ENCODE data around the gene ACP1. TPM values are rescaled to one million over a fixed set of nuclear protein-coding genes. Genes with fewer than 3 reads are reported as not detected.

The ACP1 gene
- total RNA-seq, 4 donors from 2014 or later, result 54.0 to 81.5 (median 73.8) TPM

DNA sequence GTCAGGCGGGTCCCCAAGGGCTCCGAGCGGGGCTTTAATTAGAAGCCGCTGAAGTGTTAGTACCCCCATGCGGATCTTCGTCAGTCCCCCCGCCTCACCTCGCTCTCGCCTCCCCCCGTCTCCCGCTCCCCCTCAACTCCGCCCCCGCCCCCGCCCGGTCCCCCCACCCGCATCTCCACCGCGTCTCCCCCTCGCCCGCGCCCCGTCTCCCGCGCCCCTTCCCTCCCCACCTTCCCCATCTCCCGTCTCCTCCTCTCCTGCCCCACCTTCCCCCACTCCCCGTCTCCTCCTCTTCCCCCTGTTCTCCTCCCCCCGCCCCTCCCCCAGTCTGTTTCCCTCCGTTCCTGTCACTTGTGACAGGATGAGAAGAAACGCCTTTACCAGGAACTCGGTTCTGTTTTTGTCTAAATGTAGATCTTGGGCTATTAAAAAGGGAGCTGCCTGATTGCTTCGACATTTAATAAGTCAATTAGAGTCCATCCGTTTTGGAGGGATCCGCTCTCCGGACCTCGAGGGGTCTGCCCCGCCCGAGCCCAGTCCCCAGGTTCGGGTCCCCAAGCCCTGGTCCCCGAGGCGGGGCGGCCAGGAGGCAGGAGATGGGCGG is 24.1 kb downstream of the ACP1 start:
- H3K4me1 ChIP-seq, result peaks cover 23 to 37% (median 36%) of the 10 kb centered on the region in 4 donors
- intact Hi-C loops (cut with DNase I), result loop anchor here (5.0 kb wide), 1 partner anchor 42 kb away; no protein-coding TSS in a partner anchor
- H3K27ac ChIP-seq (replicated peaks in 1 of 4), result peak overlapping the region in 1 of 4 donors; percentile 22
- 0% methylated on average over 16 of the region's 42 CpGs for WGBS
- no peak for DNase-seq (ENCODE audit: extremely low spot score)
- H3K36me3 ChIP-seq, result no peaks in the 10 kb centered on the region
- peak overlapping the region; percentile 49 to 62 (median 54) for H3K4me3 ChIP-seq
- H3K27me3 ChIP-seq, result peaks cover 4 to 58% (median 21%) of the 10 kb centered on the region in 4 donors
- no peaks in the 10 kb centered on the region for H3K9me3 ChIP-seq
- TF ChIP-seq EP300 (IDR thresholded peaks at IDR 0.05) (no peak), POLR2AphosphoS5 (IDR thresholded peaks at IDR 0.05) (no peak), POLR2A (IDR thresholded peaks at IDR 0.05; ENCODE audit: low read depth) (no peak)
- TF ChIP-seq, protein P1, sequence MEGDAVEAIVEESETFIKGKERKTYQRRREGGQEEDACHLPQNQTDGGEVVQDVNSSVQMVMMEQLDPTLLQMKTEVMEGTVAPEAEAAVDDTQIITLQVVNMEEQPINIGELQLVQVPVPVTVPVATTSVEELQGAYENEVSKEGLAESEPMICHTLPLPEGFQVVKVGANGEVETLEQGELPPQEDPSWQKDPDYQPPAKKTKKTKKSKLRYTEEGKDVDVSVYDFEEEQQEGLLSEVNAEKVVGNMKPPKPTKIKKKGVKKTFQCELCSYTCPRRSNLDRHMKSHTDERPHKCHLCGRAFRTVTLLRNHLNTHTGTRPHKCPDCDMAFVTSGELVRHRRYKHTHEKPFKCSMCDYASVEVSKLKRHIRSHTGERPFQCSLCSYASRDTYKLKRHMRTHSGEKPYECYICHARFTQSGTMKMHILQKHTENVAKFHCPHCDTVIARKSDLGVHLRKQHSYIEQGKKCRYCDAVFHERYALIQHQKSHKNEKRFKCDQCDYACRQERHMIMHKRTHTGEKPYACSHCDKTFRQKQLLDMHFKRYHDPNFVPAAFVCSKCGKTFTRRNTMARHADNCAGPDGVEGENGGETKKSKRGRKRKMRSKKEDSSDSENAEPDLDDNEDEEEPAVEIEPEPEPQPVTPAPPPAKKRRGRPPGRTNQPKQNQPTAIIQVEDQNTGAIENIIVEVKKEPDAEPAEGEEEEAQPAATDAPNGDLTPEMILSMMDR (IDR thresholded peaks at IDR 0.05), result no peak

DNA sequence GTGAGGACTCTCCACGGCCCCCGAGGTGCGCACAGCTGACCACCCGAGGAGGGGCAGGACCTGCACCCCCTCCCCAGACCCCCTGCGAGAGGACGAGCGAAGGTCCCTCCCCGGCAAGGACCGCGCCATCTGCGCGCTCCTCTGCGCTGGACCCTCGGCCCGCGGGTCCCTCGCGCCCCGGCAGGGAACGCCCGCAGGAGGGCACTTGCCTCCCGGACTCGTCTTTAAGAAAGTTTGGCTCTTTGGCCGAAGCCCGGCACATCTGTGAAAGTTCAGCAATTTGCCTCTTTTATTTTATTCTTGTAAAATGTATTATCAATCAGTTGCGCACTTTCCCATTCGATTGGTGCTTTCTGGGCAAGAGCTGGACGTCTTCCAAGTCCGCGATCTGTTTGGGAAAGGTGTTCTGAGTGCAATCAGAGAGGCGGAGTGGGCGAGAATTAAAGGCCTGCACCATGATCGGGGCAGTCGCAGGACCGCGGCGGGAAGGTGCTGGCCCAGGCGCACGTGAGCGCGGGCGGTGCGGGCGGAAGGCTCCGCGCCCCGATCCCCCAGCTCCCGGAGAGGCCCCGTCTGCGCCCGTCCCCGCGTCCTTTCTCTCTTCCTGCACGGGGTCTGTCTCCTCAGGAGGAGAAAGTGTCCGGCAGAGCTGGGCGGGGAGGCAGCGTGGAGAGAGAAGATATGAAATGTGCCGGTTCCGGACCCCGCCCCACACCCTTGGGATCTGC is 24.8 kb downstream of the ACP1 start:
- Histone ChIP-seq H3K27me3 (peaks cover 4 to 58% (median 21%) of the 10 kb centered on the region in 4 donors), H3K36me3 (no peaks in the 10 kb centered on the region), H3K27ac (replicated peaks in 1 of 4) (peak overlapping the region in 1 of 4 donors; percentile 22), H3K4me3 (peak overlapping the region; percentile 49 to 62 (median 54)), H3K4me1 (peaks cover 23 to 37% (median 36%) of the 10 kb centered on the region in 4 donors), H3K9me3 (no peaks in the 10 kb centered on the region)
- intact Hi-C loops (cut with DNase I), result loop anchor here (5.0 kb wide), 1 partner anchor 42 kb away; no protein-coding TSS in a partner anchor
- DNase-seq (ENCODE audit: extremely low spot score), result no peak
- WGBS, result under 1% methylated on average over 39 of the region's 60 CpGs
- TF ChIP-seq, protein P1 (IDR thresholded peaks at IDR 0.05), result no peak
- TF ChIP-seq POLR2AphosphoS5 (IDR thresholded peaks at IDR 0.05), result no peak
- TF ChIP-seq POLR2A (IDR thresholded peaks at IDR 0.05; ENCODE audit: low read depth), result no peak
- no peak for TF ChIP-seq EP300 (IDR thresholded peaks at IDR 0.05)

DNA sequence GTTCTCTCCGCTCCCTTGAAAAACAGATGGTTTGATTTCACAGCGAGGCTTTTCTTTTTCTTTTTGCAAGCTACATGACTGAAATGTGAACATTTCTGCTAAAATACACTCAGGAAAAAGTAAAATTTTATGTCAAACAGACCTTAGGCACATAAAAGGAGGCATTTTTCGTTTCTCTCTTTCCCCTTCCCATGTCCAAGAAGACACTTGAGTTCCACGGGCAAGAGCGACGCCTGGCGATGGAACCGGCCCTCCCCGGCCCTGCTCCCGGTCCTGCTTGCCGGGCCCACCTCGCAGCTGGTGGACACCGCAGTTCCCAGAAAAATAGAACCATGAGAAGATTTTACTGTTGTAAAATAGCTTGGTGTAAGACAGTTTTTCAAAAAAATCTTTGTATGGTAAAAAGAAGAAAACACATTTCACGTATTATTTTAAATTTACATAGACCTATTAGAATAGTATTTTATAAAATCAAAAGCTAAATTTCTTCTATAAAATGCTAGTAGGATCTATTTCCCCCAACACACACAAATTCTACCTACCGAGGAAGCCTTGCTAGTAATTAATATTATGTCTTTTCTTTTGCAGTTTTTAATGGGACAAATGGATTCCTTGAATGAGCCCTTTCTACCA is 25.5 kb downstream of the ACP1 start:
- peak overlapping the region; percentile 49 to 62 (median 54) for H3K4me3 ChIP-seq
- no peak for DNase-seq (ENCODE audit: extremely low spot score)
- no peaks in the 10 kb centered on the region for H3K9me3 ChIP-seq
- no peaks in the 10 kb centered on the region for H3K36me3 ChIP-seq
- intact Hi-C loops (cut with DNase I), result no loop called here
- H3K27me3 ChIP-seq, result peaks cover 4 to 62% (median 21%) of the 10 kb centered on the region in 4 donors
- no peak overlapping the region for H3K27ac ChIP-seq (replicated peaks in 1 of 4)
- TF ChIP-seq EP300 (IDR thresholded peaks at IDR 0.05), result no peak
- TF ChIP-seq, protein P1 (IDR thresholded peaks at IDR 0.05), result peak; percentile 52 to 65 (median 61)
- peak in 1 of 2 donors; percentile 8 for TF ChIP-seq POLR2AphosphoS5 (IDR thresholded peaks at IDR 0.05)
- TF ChIP-seq POLR2A (IDR thresholded peaks at IDR 0.05; ENCODE audit: low read depth), result no peak
- 6% methylated on average over 15 of the region's 15 CpGs for WGBS
- H3K4me1 ChIP-seq, result peaks cover 23 to 37% (median 36%) of the 10 kb centered on the region in 4 donors

DNA sequence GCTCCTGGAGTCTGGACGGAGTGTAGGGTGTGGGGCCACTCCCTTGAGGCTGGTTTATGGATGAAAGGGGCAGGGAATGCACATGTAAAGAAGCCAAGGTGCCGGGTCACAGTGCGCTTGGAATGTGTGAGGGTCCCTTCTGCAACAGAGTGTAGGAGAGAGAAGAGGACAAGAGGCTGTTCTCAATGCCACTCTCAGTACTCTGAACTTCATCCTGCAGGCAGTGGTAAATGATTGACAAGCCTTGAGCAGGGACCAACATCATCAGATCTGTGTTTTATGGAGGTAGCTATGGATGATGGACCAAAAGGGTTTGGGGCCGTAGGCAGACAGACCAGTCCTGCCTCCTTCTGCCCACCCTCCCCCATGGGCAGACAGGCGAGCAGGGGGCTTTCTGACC is 30.3 kb downstream of the ACP1 start:
- Histone ChIP-seq H3K4me3 (no peak overlapping the region), H3K4me1 (peaks cover 0 to 3% (median 1%) of the 10 kb centered on the region in 4 donors), H3K9me3 (peaks cover 0 to 5% (median 0%) of the 10 kb centered on the region in 4 donors), H3K36me3 (no peaks in the 10 kb centered on the region), H3K27ac (replicated peaks in 1 of 4) (no peak overlapping the region), H3K27me3 (peaks cover 0 to 51% (median 0%) of the 10 kb centered on the region in 4 donors)
- 83% methylated on average over 5 of the region's 5 CpGs for WGBS
- no peak for TF ChIP-seq POLR2A (IDR thresholded peaks at IDR 0.05; ENCODE audit: low read depth)
- no peak for TF ChIP-seq POLR2AphosphoS5 (IDR thresholded peaks at IDR 0.05)
- TF ChIP-seq, protein P1 (IDR thresholded peaks at IDR 0.05), result no peak
- TF ChIP-seq EP300 (IDR thresholded peaks at IDR 0.05), result no peak
- no peak for DNase-seq (ENCODE audit: extremely low spot score)
- intact Hi-C loops (cut with DNase I), result no loop called here

All from esophagus muscularis mucosa (tissue), 4 donors.